DOHH2 (cell line): ENCODE data around the gene PTH2.
A peak's percentile ranks its signal among the peaks of the same experiment; 100 is the strongest.

ENCODE experiments used
- H3F3A ChIP-seq: fragments of 200-600 bp; sonication (generic), shearing (Covaris generic); 2 replicates; pipeline ENCODE4 v1.6.0; 2016; ENCODE audit warnings: antibody characterized with exemption, mild to moderate bottlenecking; ENCODE audit not compliant: control insufficient read depth, insufficient read depth
- H3K27ac ChIP-seq: fragments of 200-600 bp; sonication (generic); 2 replicates; pipeline ENCODE4 v1.5.1; 2014; ENCODE audit warnings: low read depth, mild to moderate bottlenecking, low read length, moderate library complexity
- H3K27me3 ChIP-seq: fragments of 200-600 bp; sonication (generic); 2 replicates; pipeline ENCODE4 v1.6.1; 2014; ENCODE audit warnings: mild to moderate bottlenecking, low read length, mixed read lengths; ENCODE audit not compliant: control insufficient read depth
- H3K36me3 ChIP-seq: fragments of 200-600 bp; sonication (generic); 2 replicates; pipeline ENCODE4 v1.6.1; 2014; ENCODE audit warnings: mild to moderate bottlenecking, low read length, moderate library complexity, mixed read lengths; ENCODE audit not compliant: control insufficient read depth
- H3K4me1 ChIP-seq: fragments of 200-600 bp; sonication (generic); 2 replicates; pipeline ENCODE4 v1.6.1; 2014; ENCODE audit warnings: mild to moderate bottlenecking, low read length, mixed read lengths; ENCODE audit not compliant: control insufficient read depth
- H3K4me2 ChIP-seq: fragments of 200-600 bp; sonication (generic); 2 replicates; pipeline ENCODE4 v1.6.0; 2014; ENCODE audit warnings: mild to moderate bottlenecking, low read length, moderate library complexity
- H3K4me3 ChIP-seq: fragments of 200-600 bp; sonication (generic); 2 replicates; pipeline ENCODE4 v1.5.1; 2014; ENCODE audit warnings: mild to moderate bottlenecking, low read length, mixed read lengths
- H3K79me2 ChIP-seq: fragments of 200-600 bp; sonication (generic); 2 replicates; pipeline ENCODE4 v1.6.1; 2014; ENCODE audit warnings: mild to moderate bottlenecking, low read length, mixed read lengths; ENCODE audit not compliant: control insufficient read depth
- H3K9me2 ChIP-seq: fragments of 200-600 bp; sonication (generic); replicated peaks from 2 replicates; pipeline ENCODE4 v1.6.1; 2014; ENCODE audit warnings: mild to moderate bottlenecking, low read length, mixed read lengths; ENCODE audit not compliant: control insufficient read depth
- H3K9me3 ChIP-seq: fragments of 200-600 bp; sonication (generic); 2 replicates; pipeline ENCODE4 v1.6.1; 2014; ENCODE audit warnings: antibody characterized with exemption, low read length, mixed read lengths; ENCODE audit not compliant: control insufficient read depth, insufficient read depth
- H4K20me1 ChIP-seq: fragments of 200-600 bp; sonication (generic); 2 replicates; pipeline ENCODE4 v1.6.0; 2014; ENCODE audit warnings: low read depth, mild to moderate bottlenecking, antibody characterized with exemption, low read length, moderate library complexity; ENCODE audit not compliant: control insufficient read depth, insufficient read depth
- EZH2phosphoT487 ChIP-seq: fragments of 200-600 bp; sonication (generic); IDR thresholded peaks from 2 replicates; pipeline ENCODE4 v1.6.1; 2017; ENCODE audit warnings: borderline replicate concordance, mild to moderate bottlenecking, antibody characterized with exemption, low read length, moderate library complexity, mixed read lengths
- TF ChIP-seq, protein P1 (sequence below): fragments of 200-600 bp; sonication (generic); IDR thresholded peaks from one replicate; pipeline ENCODE4 v1.5.1; 2014; ENCODE audit warnings: antibody characterized with exemption, mild to moderate bottlenecking, low read depth, low read length; ENCODE audit not compliant: poor library complexity, severe bottlenecking

PTH2 gene

DNA sequence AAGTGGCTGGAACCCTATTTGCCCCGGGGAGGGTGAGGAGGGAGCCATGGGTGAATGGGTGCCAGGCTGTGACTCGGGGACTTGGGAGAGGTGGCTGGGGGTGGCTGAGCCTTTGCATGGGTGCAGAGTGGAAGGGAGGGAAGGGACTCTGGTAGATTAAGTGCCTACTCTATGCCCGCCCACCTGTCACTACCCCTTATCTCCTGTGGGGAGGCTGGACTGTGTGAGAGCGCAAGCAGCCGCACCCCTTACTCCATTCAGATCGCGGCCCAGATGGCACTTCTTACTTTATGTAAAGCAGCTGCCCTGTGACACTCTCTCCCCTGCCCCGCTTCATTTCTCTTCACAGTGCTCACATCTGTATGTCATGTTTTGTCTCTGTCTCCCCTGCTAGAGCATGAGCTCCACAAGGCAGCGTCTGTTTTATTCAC, 32.3 kb downstream of the PTH2 start:
- Histone ChIP-seq H3K4me3 (peak overlapping the region; percentile 21), H3K79me2 (no peaks in the 10 kb centered on the region), H3K27ac (peak overlapping the region; percentile 39), H3K36me3 (no peaks in the 10 kb centered on the region), H3K9me3 (no peaks in the 10 kb centered on the region), H3K4me1 (peaks cover 59% of the 10 kb centered on the region), H3K27me3 (no peaks in the 10 kb centered on the region), H3F3A (peaks cover 9% of the 10 kb centered on the region), H3K4me2 (peak overlapping the region; percentile 57), H3K9me2 (no peaks in the 10 kb centered on the region), H4K20me1 (no peaks in the 10 kb centered on the region)
- no peak for TF ChIP-seq EZH2phosphoT487
- TF ChIP-seq, protein P1, sequence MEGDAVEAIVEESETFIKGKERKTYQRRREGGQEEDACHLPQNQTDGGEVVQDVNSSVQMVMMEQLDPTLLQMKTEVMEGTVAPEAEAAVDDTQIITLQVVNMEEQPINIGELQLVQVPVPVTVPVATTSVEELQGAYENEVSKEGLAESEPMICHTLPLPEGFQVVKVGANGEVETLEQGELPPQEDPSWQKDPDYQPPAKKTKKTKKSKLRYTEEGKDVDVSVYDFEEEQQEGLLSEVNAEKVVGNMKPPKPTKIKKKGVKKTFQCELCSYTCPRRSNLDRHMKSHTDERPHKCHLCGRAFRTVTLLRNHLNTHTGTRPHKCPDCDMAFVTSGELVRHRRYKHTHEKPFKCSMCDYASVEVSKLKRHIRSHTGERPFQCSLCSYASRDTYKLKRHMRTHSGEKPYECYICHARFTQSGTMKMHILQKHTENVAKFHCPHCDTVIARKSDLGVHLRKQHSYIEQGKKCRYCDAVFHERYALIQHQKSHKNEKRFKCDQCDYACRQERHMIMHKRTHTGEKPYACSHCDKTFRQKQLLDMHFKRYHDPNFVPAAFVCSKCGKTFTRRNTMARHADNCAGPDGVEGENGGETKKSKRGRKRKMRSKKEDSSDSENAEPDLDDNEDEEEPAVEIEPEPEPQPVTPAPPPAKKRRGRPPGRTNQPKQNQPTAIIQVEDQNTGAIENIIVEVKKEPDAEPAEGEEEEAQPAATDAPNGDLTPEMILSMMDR, result no peak

DNA sequence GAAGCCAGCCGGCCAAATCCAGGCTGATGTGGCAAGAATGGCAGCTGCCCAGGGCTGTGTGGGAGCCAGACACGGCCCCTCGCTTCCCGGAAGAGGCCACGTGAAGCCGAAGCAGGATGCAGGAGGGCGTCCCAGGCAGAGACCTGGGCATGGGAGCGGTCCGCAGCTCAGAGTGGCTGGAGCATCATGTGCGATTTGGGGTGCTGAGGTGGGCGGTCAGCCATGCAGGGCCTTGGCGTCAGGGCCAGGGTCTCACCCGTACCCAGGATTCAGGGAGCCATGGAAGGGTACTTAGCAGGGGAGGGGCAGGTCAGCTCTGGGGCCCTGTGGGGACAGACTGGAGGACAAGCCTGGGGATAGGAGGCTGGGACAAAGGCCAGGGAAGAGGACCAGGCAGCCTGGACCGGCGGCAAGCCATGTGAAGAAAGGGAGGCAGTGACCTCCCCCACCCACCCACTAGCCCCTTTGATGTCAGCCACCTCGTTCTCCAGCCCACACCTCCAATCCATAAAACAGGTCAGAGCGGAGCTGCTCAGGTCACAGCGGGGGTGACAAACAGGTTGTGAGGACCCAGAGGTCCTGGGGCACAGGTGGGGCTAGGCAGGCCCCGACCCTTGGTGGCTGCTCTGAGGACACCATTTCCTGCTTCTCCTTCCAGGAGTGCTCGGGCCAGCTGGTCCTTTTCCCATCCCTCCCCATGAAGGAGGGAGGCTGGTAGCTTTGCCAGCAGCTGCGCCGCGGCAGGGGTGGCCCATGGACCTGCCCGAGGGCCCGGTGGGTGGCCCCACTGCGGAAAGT, 32.9 kb downstream of the PTH2 start:
- Histone ChIP-seq H3K27ac (0 out of 2 replicates have a peak overlapping the region, but pooled peaks have one; percentile 39), H3K9me2 (no peaks in the 10 kb centered on the region), H4K20me1 (no peaks in the 10 kb centered on the region), H3F3A (peaks cover 9% of the 10 kb centered on the region), H3K4me1 (peaks cover 59% of the 10 kb centered on the region), H3K9me3 (no peaks in the 10 kb centered on the region), H3K27me3 (no peaks in the 10 kb centered on the region), H3K36me3 (no peaks in the 10 kb centered on the region), H3K4me3 (peak overlapping the region; percentile 21), H3K79me2 (no peaks in the 10 kb centered on the region), H3K4me2 (peak overlapping the region; percentile 57)
- TF ChIP-seq EZH2phosphoT487, result no peak
- TF ChIP-seq, protein P1, result no peak

DNA sequence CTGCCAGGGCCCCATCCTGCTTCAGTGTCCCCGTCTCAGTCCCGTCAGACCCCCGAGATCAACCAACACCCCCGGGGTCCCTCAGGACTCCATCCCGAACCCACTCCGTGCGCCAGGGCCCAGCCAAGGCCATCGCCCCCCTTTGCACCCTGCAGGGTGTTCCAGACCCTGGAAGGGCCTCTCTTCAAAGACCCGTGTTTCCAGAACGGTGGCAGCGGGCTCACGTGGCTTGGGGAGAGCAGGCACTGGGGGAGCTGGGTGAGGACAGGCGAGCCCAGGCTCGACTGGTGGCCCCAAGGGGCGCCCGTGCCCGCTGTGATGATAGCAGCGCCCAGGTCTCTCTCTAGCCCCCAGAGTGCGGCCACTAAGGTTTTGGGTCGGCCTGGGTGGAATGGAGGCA, 33.8 kb downstream of the PTH2 start:
- Histone ChIP-seq H3K27ac (no peak overlapping the region), H3K9me3 (no peaks in the 10 kb centered on the region), H4K20me1 (no peaks in the 10 kb centered on the region), H3K9me2 (no peaks in the 10 kb centered on the region), H3K79me2 (no peaks in the 10 kb centered on the region), H3K36me3 (no peaks in the 10 kb centered on the region), H3K27me3 (no peaks in the 10 kb centered on the region), H3K4me2 (no peak overlapping the region), H3F3A (peaks cover 9% of the 10 kb centered on the region), H3K4me3 (no peak overlapping the region), H3K4me1 (peaks cover 59% of the 10 kb centered on the region)
- no peak for TF ChIP-seq EZH2phosphoT487

DNA sequence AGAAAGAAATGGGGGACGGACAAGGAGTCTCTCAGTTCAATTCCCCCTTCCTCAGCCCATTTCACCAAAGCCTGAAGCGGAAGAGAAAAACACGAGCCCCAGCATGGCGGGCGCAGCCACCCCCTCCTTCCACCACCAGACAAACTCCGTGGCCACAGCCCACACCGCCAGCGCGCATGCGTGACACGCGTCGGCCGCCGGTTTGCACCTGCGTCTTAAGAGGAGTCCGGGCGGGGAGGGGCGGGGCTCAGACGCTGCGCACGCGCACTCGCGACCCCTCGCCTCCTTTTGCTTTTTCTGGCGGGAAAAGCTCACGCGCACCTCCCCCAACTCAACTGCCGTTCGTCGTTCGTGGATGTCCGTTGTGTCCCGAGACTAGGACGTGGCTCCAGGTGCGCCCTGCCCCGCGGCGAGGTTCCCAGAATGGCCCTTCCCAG, 35.3 kb downstream of the PTH2 start, which contains the start of gene KASH5:
Gene KASH5, plus strand, starts transcription at position 314 of the 437 bp plus-strand sequence. CDS start 2,635 bp downstream, outside the sequence.
- Histone ChIP-seq H3K9me3 (no peaks in the 10 kb centered on the region), H3K4me1 (peaks cover 49% of the 10 kb centered on the region), H3F3A (peaks cover 9% of the 10 kb centered on the region), H3K9me2 (no peaks in the 10 kb centered on the region), H3K79me2 (no peaks in the 10 kb centered on the region), H3K4me3 (no peak within 1 kb of the TSS), H3K36me3 (no peaks in the 10 kb centered on the region), H3K4me2 (peak within 1 kb of the TSS; percentile 42), H4K20me1 (no peaks in the 10 kb centered on the region), H3K27ac (no peak within 1 kb of the TSS), H3K27me3 (no peaks in the 10 kb centered on the region)
- TF ChIP-seq, protein P1, result no peak
- TF ChIP-seq EZH2phosphoT487, result no peak
